NB4 (cell line): ENCODE results near the gene PCNP.

Source experiments
- DNase-seq: peaks from one replicate; pipeline ENCODE4 v3.0.0; 2010; ENCODE audit warnings: low read depth
- H3K4me3 ChIP-seq: one replicate; pipeline ENCODE4 v1.5.1; 2011; ENCODE audit warnings: mild to moderate bottlenecking, low read depth, low read length, moderate library complexity
- MAX ChIP-seq: IDR thresholded peaks from 2 replicates; pipeline ENCODE4 v1.6.1; 2011; ENCODE audit warnings: low read depth, low read length
- MYC ChIP-seq: IDR thresholded peaks from 2 replicates; pipeline ENCODE4 v1.6.1; 2011; ENCODE audit warnings: low read depth, low read length
- POLR2A ChIP-seq: IDR thresholded peaks from 2 replicates; pipeline ENCODE4 v1.6.1; 2011; ENCODE audit warnings: mild to moderate bottlenecking; ENCODE audit not compliant: insufficient read length; ENCODE audit errors: extremely low read depth
- TF ChIP-seq, protein P1 (sequence below): IDR thresholded peaks from one replicate; pipeline ENCODE4 v1.5.1; 2012; ENCODE audit warnings: low read depth, low read length

PCNP gene

GRCh38 chr3:101567528-101568317 is 6.3 kb upstream of the PCNP start:
- no peak for DNase-seq
- TF ChIP-seq MAX: no peak
- TF ChIP-seq, protein P1, sequence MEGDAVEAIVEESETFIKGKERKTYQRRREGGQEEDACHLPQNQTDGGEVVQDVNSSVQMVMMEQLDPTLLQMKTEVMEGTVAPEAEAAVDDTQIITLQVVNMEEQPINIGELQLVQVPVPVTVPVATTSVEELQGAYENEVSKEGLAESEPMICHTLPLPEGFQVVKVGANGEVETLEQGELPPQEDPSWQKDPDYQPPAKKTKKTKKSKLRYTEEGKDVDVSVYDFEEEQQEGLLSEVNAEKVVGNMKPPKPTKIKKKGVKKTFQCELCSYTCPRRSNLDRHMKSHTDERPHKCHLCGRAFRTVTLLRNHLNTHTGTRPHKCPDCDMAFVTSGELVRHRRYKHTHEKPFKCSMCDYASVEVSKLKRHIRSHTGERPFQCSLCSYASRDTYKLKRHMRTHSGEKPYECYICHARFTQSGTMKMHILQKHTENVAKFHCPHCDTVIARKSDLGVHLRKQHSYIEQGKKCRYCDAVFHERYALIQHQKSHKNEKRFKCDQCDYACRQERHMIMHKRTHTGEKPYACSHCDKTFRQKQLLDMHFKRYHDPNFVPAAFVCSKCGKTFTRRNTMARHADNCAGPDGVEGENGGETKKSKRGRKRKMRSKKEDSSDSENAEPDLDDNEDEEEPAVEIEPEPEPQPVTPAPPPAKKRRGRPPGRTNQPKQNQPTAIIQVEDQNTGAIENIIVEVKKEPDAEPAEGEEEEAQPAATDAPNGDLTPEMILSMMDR: no peak
- no peak for TF ChIP-seq POLR2A
- no peak for TF ChIP-seq MYC

DNA sequence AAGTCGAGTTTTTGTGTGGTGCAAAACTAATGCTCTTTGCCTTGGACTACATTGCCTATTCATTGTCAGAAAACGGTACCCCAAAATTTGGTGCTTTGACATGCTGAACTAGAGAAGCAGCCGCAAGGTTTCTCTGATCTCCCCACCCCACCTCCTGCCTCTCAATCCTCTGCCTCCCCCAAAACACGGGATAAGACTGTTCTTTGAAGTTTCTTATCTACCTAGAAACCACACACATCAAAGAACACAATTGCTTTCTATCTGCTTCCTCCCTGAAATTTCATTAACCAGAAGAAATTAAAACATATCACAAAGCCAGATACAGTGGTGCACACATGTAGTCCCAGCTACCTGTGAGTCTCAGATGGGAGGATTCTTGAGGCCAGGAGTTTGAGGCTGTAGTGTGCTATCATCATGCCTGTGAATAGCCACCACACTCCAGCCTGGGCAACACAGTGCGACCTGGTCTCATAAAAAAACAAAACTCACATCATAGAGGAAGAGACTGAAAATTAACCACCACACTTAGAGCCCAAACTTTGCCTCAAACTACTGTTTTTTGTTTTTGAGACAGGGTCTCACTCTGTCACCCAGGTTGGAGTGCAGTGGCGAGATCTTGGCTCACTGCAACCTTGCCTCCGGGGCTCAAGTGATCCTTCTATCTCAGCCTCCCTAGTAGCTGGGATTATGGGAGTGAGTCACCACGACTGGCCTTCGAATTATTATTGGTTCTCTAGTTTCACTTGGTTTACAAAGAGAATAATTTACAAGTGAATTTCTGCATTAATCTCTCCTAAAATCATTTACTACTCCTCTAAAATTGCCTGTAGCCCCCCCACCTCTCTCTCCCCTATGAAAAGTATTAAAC is 2.7 kb upstream of the PCNP start:
- no peak overlapping the region for H3K4me3 ChIP-seq
- no peak for DNase-seq
- TF ChIP-seq MYC (no peak), MAX (no peak), POLR2A (no peak)
- TF ChIP-seq, protein P1: no peak

More at GRCh38 chr3:101567528-101568317, 6.3 kb upstream of the PCNP start:
- no peak overlapping the region for H3K4me3 ChIP-seq

- H3K4me3 ChIP-seq: peak overlapping the region; percentile 92
- TF ChIP-seq POLR2A (no peak), MYC (no peak), MAX (no peak)
- TF ChIP-seq, protein P1: no peak
- DNase-seq: peak; percentile 66
These were observed 570 bp downstream of the PCNP start for GRCh38 chr3:101574388-101575112.

DNA sequence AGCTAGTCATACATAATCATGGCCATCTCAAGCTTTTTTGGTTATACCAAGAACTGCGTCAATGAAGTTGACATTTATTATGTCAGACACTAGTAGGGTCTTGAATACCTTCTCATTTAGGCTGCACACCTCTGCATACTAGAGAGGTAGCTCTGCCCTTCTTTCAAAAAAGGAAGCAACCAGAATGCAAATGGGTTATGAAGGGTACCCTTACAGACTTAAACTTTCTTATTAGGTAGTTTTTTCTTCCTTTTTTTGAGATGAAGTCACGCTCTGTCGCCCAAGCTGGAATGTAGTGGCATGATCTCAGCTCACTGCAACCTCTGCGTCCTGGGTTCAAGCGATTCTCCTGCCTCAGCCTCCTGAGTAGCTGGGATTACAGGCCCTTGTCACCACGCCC is 3.3 kb downstream of the PCNP start:
- DNase-seq: no peak
- no peak overlapping the region for H3K4me3 ChIP-seq
- TF ChIP-seq MAX: no peak
- TF ChIP-seq, protein P1: no peak
- TF ChIP-seq POLR2A: no peak
- TF ChIP-seq MYC: no peak

DNA sequence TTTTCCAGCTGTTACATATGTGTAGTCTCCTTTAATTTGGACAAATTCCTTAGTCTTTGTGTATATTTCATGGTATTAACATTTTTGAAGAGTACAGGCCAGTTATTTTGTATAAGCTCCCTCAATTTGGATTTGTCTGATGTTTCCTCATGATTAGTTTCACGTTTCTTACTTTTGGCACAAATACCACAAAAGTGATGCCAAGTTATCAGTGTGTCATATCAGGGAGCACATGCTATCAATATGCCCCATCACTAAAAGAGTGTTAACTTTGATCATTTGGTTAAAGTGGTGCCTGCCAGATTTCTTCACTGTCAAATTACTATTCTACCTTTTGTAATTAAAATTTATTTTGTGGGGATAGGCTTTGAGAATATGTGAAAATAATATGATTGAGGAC is 14.6 kb downstream of the PCNP start:
- no peak for DNase-seq
- TF ChIP-seq MYC: no peak
- no peak for TF ChIP-seq MAX
- TF ChIP-seq, protein P1: no peak
- no peak for TF ChIP-seq POLR2A
- H3K4me3 ChIP-seq: no peak overlapping the region
